Stimulated activated CD8-positive, alpha-beta memory T cell treated with anti-CD3 and anti-CD28 coated beads, Interleukin-4, amount 100 ng/mL, for 4 hours (primary cell): ENCODE measurements around the gene KHDC4.

Experiments used
- DNase-seq, 2 donors: peaks; one replicate each; pipeline ENCODE4 v3.0.0-alpha.2; 2020; ENCODE audit warnings: low read depth in 2 of 2, low spot score in 1 of 2

KHDC4 gene

GRCh38 chr1:155970531-155971167 lies 36.4 kb upstream of the KHDC4 start:
- no peak for DNase-seq

GRCh38 chr1:155969377-155969791 lies 35.2 kb upstream of the KHDC4 start:
- no peak for DNase-seq

- no peak for DNase-seq
Measured at GRCh38 chr1:155968670-155969069, 34.5 kb upstream of the KHDC4 start.

- DNase-seq = no peak
Measured at GRCh38 chr1:155968051-155968400, 33.8 kb upstream of the KHDC4 start.

GRCh38 chr1:155967341-155968050 lies 33.3 kb upstream of the KHDC4 start:
- DNase-seq = no peak

GRCh38 chr1:155966750-155967149 lies 32.5 kb upstream of the KHDC4 start:
- DNase-seq = no peak

- DNase-seq = no peak
Measured at GRCh38 chr1:155966135-155966534, 31.9 kb upstream of the KHDC4 start.

GRCh38 chr1:155964193-155964592 lies 30.0 kb upstream of the KHDC4 start:
- DNase-seq = no peak

GRCh38 chr1:155962599-155963211 lies 28.5 kb upstream of the KHDC4 start:
- no peak for DNase-seq

GRCh38 chr1:155961937-155962336 lies 27.7 kb upstream of the KHDC4 start:
- DNase-seq = no peak

- no peak for DNase-seq
Measured at GRCh38 chr1:155960081-155960745, 26.0 kb upstream of the KHDC4 start.

- DNase-seq = no peak
Measured at GRCh38 chr1:155957411-155957915, 23.2 kb upstream of the KHDC4 start.

GRCh38 chr1:155954645-155955044 lies 20.4 kb upstream of the KHDC4 start:
- no peak for DNase-seq

- no peak for DNase-seq
Measured at GRCh38 chr1:155952505-155952890, 18.3 kb upstream of the KHDC4 start.

GRCh38 chr1:155951753-155952504 lies 17.7 kb upstream of the KHDC4 start:
- DNase-seq = no peak

- no peak for DNase-seq
Measured at GRCh38 chr1:155950829-155951228, 16.6 kb upstream of the KHDC4 start.

- DNase-seq = no peak
Measured at GRCh38 chr1:155947741-155948140, 13.5 kb upstream of the KHDC4 start.

GRCh38 chr1:155947292-155947691 lies 13.1 kb upstream of the KHDC4 start:
- DNase-seq = no peak

GRCh38 chr1:155946633-155947219 lies 12.5 kb upstream of the KHDC4 start:
- DNase-seq = no peak

GRCh38 chr1:155944444-155944799 lies 10.2 kb upstream of the KHDC4 start:
- no peak for DNase-seq
